Amniotic stem cell (primary cell): ENCODE results near the gene PDE4B.
A peak's percentile ranks its signal among the peaks of the same experiment; 100 is the strongest.

Source experiments
- DNase-seq: peaks from one replicate; lab custom pipeline; 2025; lab: John Stamatoyannopoulos, UW

The PDE4B gene

DNA sequence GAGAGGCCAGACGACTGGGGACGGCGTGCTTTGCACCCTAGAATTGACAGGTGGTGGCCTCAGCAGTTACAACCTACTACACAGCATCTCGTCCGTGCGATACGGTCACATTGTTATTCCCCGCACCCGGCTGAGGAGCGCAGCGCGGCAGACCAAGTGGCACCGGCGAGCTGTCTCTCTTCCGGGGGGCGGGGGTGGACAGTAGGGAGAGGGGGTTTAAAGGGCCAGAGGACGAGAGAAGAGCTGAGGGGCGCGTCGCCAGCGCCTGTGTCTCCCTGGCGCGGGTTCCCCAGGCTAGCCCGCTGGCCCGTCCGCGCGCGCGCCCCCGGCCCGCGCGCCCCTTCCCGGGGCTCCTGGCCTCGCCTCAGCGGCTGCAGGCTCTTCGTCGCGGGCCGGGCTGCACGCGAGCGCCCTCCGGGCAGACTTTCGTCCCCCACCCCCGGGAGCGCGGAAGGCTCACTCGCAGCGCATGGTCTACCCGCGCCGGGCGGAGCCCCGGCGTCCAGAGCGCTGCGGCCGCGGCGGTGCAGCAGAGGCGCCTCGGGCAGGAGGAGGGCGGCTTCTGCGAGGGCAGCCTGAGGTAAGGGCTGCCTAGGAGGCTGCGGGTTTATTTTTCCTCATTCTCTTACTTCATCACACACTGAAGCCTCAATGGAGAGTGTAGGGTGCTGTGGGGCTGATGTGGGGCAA, at the start of gene PDE4B:
PDE4B (plus strand) TSS at position 227 of the 690 bp plus-strand sequence.
- no peak for DNase-seq

DNA sequence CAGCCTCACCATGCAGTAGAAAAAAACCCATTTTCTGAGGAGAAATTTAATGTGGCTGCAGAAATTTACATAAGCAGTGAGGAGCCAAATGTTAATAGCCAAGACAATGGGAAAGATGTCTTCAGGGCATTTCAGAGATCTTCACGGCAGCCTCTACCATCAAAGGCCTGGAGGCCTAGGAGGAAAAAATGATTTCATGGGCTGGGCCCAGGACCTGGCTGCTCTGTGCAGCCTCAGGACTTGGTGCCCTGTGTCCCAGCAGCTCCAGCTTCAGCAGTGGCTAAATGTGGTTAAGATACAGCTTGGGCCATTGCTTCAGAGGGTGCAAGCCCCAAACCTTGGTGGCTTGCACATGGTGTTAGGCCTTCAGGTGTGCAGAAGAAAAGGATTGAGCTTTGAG, 48.0 kb upstream of the PDE4B start:
- DNase-seq: no peak

DNA sequence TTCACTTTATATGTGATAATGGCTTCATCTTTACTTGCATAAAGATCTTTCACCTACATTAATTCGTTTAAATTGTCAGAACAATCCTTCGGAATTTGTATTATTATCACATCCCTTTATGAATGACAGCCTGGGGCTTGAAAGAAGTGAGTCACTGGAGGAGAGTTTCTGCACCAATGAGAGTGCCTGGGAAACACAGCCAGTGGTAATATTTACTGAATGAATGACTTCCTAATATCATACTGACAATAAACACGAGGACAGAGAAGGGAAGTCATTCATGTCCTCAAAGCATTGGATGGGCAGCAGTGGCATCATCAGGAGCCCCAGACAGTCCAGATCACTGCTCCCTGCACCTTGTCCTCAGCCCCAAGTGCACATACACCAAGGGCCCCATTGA, 40.7 kb upstream of the PDE4B start:
- no peak for DNase-seq

DNA sequence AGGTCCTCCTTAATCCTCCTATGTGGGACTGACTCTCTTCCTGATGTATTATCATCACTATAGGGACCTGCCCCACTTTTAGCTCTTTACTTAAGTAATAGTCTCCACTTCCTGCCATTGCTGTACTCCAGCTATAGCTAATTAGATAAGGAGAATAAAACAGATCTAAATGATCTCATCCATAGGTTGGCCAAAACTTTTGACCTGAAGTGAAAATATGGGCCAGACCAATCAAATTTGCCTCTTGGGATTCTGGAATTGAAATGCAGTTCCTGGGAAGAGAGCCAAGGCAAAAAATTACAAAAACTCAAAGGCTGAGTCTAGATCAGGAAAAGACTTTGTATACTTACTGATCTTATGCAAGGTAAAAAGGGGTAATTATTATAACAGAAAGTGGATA, 36.1 kb upstream of the PDE4B start:
- no peak for DNase-seq

DNA sequence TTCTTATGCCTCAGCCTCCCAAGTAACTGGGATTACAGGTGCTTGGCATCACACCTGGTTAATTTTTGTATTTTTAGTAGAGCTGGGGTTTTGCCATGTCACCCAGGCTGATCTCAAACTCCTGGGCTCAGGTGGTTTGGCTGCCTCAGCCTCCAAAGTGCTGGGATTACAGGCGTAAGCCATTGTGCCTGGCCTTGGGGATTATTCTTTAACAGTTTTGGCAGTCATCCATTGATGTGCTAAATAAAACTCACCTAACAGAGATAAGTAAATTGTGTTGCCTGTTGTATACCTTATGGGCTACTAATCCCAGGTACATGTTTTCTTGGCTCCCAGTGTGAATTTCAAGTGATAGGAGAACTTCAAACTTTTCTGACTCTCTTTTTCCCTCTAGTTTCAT, 35.2 kb upstream of the PDE4B start:
- DNase-seq: no peak

DNA sequence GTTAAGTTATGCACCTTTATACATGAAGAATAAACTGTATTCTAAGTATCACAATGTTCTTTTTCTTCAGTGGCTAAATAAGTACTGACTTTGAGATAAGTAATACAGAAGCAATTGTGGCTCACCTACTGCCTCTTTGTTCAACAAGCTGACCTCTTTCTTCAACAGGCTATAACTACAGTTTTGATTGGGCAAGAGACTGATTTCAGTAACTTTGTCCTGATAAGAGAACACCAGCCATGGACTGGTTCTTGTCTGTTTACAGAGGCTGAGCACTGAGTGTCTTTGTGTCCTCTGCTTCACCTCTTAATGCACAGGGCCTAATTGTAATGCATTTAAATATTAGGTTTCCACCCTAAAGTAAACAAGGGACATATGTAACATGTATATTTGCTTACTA, 34.6 kb upstream of the PDE4B start:
- no peak for DNase-seq

DNA sequence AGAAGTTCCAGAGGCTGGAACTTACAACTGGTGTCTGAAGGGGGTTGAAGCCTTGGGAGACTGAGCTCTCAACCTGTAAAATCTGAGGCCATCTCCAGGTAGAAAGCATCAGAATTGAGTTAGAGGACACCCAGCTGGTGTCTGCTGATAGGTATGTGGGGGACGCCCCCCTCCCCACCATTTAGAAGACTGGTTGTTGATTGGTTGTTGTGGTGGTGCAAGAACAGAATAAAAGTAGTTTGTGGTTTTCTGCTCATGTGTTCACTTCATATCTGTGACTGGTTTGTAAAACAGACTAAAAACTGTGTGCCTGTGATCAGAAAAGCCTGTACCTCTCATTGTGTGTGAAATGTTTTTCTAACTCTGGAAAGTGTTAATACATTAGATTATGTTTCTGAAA, 33.2 kb upstream of the PDE4B start:
- DNase-seq: no peak

DNA sequence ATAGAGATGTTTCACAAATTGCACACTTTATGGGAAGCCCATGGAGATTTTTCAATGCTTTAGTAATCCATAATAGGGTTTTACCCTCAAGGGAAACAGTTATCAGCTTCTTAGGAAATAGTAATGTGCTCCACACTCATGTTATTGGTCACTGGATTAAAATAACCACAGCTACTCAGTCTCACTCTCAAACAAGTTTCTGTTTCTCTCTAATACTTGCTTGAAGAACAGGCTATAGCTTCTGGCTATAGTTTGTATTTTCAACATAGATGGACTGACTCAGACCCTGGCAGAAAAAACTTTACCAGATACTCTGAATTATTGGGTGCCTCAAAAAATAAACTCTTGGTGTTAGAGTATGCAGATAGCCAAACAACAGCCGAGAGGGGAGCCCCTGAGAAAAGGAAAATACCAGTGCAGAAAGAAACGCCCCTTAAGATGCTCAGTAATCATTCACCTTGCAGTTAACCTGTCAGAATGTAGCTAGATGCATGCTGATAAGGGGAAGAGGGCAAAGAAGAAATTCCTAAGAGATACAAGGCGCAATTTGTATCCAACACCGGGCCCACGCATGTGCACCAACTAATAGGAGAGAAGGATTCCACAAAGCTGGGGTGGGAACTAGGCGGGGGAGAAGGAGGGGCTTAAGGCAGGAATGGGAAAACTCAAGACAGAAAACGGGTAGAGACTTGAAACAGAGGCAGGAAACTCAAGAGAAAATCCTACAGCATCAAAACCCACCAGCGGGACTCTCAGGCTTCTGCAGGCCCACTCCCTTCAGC, 30.4 kb upstream of the PDE4B start:
- DNase-seq: peak; percentile 59

DNA sequence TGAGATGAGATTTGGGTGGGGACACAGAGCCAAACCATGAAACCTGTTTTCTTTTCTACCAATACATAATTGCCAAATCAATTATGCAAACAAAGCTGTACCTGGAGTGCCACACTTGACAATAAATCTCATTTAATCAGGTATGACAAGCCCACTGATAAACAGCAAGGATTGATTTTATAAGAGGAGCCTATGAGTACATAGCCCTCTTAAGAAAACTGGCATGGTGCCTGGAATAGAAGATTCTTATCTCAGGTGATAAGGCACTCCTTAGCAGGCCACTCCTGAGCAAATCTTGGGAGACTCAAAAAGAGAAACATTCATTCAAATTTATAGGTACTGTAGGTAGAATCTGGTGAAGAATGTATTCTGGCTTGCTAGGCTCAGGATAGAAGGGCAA, 28.6 kb upstream of the PDE4B start:
- DNase-seq: no peak

DNA sequence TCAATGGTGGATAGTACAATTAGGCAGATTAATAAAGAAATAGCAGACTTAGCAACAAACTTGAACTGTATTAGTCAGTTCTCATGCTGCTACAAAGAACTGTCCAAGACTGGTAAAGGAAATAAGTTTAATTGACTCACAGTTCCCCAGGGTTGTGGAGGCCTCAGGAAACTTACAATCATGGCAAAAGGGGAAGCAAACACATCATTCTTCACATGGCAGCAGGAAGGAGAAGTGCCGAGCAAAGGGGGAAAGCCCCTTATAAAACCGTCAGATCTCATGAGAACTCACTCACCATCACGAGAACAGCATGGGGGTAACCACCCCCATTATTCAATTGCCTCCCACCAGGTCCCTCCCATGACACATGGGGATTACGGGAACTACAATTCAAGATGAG, 27.1 kb upstream of the PDE4B start:
- no peak for DNase-seq

DNA sequence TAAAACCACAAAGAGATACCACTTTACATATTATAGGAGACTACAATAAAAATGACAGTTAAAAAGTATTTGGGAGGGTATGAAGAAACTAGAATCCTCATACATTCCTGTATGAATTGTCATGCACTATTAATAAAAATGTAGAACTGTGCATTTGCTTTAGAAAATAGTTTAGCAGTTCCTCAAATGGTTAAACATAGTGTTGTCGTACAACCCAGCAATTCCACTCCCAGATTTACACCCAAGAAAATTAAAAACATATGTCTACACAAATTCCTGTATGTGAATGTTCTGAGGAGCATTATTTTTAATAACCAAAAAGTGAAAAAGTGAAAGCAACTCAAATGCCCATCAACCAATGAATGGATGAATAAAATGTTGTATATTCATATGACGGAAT, 23.1 kb upstream of the PDE4B start:
- no peak for DNase-seq

DNA sequence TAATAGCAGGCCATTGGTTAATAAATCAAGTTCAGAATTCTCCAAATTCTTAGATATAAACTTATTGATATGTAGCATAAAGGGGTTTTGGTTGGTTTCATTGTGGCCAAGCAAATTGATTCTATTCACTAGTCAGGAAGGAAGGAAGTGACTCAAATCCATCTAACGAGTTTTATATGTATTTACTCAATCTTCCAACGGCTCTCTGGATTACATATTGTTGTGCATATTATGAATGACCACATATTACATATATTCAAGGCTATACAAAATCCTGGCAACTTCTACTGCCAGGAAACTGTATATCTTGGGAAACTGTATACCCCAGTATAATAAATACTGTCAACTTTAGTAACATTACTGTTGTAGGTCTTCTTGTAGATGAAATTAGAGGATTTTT, 20.1 kb upstream of the PDE4B start:
- no peak for DNase-seq

DNA sequence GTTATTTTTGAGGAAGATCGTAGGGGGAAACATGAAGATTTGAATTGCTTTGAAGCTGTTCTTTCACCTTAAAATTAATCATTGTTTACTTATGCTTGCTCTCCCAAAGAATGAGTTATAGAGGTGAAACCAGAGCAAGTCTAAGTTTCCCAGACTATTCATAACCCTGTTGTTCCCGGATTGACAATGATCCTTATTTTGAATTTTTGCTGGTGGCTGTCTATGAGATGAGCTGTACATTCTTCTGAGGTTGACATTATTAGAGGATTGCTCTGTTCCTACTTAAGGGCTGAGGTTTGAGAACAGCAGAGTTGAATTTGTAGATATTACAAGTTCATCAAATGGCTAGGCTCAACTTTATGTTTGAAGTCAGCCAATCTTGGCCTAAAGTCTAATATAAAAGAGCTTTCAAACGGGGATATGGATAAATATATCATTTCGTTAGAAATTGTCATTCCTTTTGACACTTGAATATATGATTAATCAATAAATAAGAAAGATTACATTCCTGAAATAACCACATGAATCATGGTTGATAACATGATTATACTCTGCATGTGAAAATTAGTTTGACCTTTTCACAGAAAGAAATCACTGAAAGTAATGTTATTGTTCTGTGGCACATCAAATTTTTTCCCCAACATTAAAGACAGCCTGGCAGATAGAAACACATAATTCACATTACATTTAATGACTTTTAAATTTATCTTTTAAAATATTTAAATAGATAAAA, 19.1 kb upstream of the PDE4B start:
- DNase-seq: no peak

DNA sequence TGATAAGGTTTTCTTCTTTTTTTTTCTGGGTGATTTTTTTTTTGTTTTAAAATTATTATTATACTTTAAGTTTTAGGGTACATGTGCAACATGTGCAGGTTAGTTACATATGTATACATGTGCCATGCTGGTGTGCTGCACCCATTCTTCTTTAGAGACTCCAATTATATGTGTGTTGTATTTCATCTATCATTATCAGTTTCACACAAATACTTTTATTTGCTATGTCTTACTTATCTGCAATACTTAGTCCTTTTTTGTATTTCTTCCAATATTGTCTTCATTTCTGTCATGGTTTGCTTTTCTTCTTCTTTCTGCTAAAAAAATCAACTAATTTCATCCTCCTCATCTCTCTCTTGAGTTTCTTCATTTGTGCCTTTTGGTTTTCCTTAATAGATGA, 3.9 kb upstream of the PDE4B start:
- no peak for DNase-seq

DNA sequence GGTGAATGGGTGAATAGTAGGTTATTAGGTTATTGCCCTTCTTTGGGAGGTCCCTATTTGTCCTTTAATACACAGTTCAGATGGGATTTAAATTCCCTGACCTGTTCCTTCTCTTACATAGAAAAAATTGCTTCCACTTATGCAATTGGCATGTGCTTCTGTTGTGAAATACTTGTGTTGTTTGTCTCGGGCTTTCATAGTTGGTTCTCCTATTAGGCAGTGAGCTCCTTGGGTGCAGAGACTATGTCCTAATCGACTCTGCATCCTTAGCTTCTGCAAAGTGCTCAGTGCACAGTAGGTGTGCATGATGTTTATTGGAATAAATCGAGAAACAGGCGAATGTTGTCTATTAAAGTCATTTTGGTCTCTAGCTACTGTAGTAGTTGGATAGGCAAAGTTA, 1.3 kb upstream of the PDE4B start:
- no peak for DNase-seq

DNA sequence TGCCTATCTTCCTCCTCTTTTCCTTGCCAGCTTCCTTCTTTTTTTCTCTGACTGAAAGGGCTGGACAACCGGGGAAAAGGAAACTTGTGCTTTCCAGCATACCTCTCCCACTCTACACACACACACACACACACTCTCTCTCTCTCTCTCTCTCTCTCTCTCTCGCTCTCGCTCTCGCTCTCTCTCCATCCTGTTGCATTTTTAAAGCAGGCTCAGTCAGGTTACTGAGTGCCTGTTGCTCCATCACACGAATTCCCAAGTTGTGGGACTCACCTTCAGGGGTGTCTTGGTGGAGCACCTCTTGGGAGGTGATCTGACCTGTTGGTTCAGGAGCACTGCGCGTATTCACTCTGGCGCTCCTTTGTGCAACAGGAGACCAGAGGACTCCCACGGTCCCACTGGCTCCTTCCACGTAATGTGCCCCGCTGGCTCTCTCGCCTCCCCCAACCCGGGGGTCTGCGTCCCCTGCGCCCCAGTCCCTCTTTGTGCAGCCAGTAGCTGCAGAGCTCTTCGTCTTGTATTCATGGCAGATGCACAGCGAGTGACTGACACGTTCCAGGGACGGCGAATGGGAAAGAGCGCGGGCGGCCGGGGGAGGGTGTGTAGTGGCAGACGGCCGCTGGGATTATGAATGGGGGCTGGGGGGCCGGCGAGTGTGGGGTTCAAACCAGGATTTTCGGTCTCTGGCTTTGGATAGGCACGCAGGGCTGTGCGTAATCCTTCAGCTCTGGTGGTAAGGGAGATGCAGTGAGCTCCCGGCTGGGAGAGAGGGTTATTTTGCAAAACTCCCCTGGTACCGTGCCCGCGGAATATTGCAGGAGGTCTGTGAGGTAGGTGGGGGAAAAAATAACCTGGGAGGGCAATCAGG, 660 bp upstream of the PDE4B start:
- DNase-seq: no peak

DNA sequence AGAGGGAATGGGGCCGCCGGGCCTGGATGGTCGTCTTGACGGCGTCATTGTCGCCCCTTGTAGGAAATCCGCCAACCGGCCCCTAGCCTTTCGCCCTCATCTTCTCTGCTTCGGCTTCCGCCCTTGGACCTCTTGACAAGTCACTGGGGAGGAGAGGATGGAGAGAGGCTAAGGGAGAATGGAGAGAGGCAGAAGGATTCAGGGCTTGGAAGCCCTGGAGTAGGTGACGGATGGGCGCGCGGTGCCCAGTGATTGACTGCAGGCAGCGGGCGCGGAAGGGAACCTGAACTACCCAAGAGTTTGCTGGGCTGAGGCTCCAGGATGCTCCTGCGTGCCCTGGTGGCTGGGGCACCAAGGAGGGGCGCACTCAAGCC, 651 bp downstream of the PDE4B start:
- no peak for DNase-seq

DNA sequence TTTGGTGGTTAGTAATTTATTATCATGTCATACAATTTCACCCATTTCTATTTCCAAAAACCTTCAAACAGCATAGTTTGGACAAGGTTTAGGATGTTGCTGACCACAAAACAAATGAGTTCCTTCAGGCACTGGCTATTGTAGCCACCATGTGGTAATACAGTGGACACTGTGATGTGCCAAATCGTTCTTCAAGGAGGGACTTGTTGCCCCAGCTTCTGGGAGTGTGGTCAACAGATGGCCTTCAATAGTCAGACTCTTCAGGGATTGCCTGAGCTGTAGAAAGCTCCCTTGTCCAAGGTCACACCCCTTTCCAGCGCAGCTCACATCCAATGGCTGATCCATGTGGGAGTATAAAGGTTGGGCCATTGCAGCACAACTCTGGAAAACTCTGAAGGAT, 2.6 kb downstream of the PDE4B start:
- no peak for DNase-seq

DNA sequence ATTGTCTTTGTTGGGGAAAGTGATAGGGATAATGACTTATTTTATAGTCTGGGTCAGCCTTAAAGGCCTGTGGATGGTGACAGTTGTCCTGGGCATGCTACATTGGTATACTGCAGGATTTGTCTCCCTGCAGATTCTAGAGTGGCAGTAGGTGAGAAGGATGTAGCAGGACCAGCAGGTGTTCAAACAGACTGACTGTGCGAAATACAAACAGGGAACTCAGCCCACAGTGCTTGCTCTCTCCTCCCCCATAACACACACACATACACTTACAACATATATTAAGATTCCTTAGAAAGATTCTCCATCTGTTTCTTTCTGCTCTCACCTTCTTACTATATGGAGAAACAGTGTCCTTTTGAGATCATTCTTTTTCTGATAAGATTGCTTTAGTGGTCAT, 6.9 kb downstream of the PDE4B start:
- no peak for DNase-seq

DNA sequence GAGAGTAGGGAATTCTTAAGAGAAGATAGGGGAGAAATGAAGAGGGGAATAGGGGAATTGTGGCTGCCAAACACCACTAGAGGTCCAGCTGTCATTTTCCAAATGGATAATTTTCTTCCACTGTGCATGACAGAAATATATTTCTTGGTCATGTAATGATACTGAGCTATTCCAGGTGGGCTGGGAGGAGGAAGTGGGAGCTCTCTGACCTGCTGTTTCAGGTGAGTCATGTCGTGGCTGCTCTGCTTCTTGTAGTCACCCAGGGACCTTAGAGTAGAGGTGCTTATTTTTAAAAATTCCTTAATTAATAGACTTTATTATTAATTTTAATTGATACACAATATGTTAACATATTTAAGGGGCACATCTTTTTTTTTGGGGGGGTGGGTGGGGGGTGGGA, 11.9 kb downstream of the PDE4B start:
- DNase-seq: no peak

DNA sequence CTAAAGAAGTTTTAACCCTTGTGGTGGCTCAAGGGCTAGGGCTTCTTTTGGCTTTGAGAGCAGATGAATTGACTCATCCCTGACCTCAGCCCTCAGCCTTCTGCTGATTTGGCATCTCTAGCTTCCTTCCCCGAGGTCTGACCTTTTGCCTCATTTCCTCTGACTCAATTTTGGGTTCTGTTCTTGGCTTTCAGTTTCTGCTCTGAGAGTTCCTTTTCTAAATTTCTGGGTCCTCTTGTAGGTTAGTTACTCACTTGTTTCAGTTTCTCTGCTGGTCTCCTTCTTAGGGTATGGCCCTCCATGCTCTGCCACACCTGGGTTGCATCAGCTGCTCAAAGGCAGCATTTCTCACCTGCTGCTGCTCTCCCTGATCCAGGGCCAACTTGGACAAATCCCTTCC, 19.4 kb downstream of the PDE4B start:
- DNase-seq: peak; percentile 59

DNA sequence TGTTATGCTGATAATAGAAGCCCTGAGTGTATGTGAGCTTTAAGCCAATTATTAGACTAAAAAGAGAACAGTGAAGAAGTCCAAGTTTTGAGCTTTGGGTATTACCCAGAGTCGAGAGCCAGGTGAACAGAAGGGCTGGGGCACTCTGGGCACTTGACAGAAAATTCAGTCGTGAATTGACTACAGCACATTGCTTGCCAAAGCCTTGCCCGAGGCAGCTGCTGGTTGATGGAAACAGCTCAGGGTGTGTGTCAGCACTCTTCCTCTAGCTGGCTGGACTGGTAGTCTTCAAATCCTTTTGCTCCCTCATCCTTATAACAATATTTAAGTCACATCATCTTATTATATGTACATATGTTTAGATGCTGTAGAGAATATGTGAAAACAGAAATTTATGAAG, 21.3 kb downstream of the PDE4B start:
- DNase-seq: peak; percentile 47
